Epithelial cell of proximal tubule (primary cell): ENCODE data around the gene TMEM266. TPM values are rescaled to one million over a fixed set of nuclear protein-coding genes. Genes with fewer than 3 reads are reported as not detected.

Experiments
- DNase-seq: peaks from one replicate; pipeline ENCODE4 v3.0.0-alpha.2; 2011; ENCODE audit warnings: low read depth
- H3K4me3 ChIP-seq: 2 replicates; pipeline ENCODE4 v1.5.1; 2011; ENCODE audit warnings: low read depth, mild to moderate bottlenecking, low read length
- total RNA-seq: library from RNA; depleted of rRNA; stranded (reverse); fragments of >200 nt; gene quantifications from 2 replicates; pipeline ENCODE4 v1.2.3, GENCODE V29; 2015
- TF ChIP-seq, protein P1 (sequence below): conservative IDR thresholded peaks from 2 replicates; pipeline ENCODE4 v1.5.1; 2012; ENCODE audit warnings: low read depth, mild to moderate bottlenecking, low read length

Gene TMEM266
- total RNA-seq, 1 donor from 2014 or later = not detected

- TF ChIP-seq, protein P1, sequence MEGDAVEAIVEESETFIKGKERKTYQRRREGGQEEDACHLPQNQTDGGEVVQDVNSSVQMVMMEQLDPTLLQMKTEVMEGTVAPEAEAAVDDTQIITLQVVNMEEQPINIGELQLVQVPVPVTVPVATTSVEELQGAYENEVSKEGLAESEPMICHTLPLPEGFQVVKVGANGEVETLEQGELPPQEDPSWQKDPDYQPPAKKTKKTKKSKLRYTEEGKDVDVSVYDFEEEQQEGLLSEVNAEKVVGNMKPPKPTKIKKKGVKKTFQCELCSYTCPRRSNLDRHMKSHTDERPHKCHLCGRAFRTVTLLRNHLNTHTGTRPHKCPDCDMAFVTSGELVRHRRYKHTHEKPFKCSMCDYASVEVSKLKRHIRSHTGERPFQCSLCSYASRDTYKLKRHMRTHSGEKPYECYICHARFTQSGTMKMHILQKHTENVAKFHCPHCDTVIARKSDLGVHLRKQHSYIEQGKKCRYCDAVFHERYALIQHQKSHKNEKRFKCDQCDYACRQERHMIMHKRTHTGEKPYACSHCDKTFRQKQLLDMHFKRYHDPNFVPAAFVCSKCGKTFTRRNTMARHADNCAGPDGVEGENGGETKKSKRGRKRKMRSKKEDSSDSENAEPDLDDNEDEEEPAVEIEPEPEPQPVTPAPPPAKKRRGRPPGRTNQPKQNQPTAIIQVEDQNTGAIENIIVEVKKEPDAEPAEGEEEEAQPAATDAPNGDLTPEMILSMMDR = no peak
- H3K4me3 ChIP-seq = no peak overlapping the region
- no peak for DNase-seq
Measured at GRCh38 chr15:76065793-76066192, 6.0 kb downstream of the TMEM266 start.

DNA sequence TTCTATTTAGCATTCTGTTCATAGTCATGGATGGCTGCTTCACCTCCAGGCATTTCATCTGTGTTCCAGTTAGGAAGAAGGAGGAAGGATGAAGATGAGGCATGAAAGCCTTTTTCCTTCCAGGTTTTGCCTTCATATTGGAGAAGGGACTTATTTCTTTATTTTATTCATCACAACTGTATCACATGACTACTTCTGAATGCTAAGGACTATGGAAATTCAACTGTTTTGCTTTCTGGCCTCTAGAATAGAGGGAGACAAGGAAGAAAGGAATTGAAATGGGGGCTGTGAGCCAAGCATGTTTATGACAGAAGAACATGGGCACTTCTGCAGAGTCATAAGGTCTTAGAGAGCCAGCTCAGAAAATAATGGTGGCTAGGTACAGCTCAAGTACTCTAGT, 10.4 kb downstream of the TMEM266 start:
- DNase-seq = no peak
- TF ChIP-seq, protein P1 = no peak
- no peak overlapping the region for H3K4me3 ChIP-seq

- DNase-seq = no peak
- no peak overlapping the region for H3K4me3 ChIP-seq
- TF ChIP-seq, protein P1 = no peak
Measured at GRCh38 chr15:76070921-76071635, 11.3 kb downstream of the TMEM266 start.

DNA sequence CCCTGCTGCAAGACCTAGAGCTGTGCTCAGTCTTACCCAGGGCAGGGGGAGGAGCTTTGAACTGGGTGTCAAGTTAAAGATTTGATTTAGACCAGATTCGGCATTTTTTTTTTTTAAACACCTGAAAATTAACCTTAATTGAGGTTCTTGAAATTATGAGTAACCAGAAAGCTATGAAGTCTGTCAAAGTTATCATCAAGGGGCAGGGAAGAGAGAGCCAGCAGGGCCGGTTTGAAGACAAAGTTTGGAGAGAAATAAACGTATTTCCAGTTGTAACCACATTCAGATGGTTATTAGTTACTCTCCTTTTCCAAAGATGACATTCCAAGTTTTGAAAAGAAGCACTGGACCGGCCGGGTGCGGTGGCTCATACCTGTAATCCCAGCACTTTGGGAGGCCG, 12.0 kb downstream of the TMEM266 start:
- no peak for DNase-seq

GRCh38 chr15:76073554-76073953, 13.8 kb downstream of the TMEM266 start:
- H3K4me3 ChIP-seq = no peak overlapping the region
- peak; percentile 50 for DNase-seq

More for the DNA sequence above, 12.0 kb downstream of the TMEM266 start:
- TF ChIP-seq, protein P1 = no peak
- no peak overlapping the region for H3K4me3 ChIP-seq

DNA sequence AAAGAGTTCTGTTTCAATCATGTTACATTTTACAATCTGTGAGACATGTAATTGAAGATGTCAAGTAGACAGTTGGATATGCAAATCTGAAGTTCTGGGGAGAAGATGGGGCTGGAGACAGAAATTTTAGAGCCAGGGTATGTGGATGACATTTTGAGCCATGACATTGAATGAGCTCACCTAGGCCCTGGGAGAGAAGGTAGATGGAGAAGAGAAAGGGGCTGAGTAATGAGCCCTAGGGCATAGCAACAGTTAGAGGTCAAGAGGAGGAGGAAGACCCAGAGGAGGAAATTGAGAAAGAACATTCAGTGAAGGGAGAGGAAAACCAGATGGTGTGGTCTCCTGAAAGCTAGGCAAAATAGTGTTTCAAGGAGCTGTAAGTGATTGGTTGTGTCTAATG, 15.3 kb downstream of the TMEM266 start:
- no peak overlapping the region for H3K4me3 ChIP-seq
- no peak for DNase-seq
- TF ChIP-seq, protein P1 = no peak

More at GRCh38 chr15:76073554-76073953, 13.8 kb downstream of the TMEM266 start:
- TF ChIP-seq, protein P1 = no peak
